SK-N-SH (cell line): ENCODE results near the gene GSTO1. TPM values are rescaled to one million over a fixed set of nuclear protein-coding genes. Genes with fewer than 3 reads are reported as not detected.

Source experiments
- CTCF ChIA-PET: fragments of 300-600, 350-600 bp; formaldehyde crosslinking; extraction: SDS; loops from one replicate; lab custom pipeline; 2021; lab: Yijun Ruan, JAX
- POLR2A ChIA-PET: fragments of 350-600 bp; sonication (Branson Sonifier 250); formaldehyde crosslinking; extraction: SDS; loops from one replicate; lab custom pipeline; 2020; ENCODE audit warnings: antibody characterized with exemption, inconsistent platforms; lab: Yijun Ruan, JAX
- DNase-seq: peaks from one replicate; pipeline ENCODE4 v3.0.0; 2012
- H2AFZ ChIP-seq: fragments of 200-600 bp; sonication (generic); 2 replicates; pipeline ENCODE4 v1.8.1; 2016; ENCODE audit warnings: antibody characterized with exemption, mild to moderate bottlenecking, low read depth
- H3F3A ChIP-seq: fragments of 200-600 bp; sonication (generic); replicated peaks from 2 replicates; pipeline ENCODE3; 2016; ENCODE audit warnings: antibody characterized with exemption, mild to moderate bottlenecking; ENCODE audit not compliant: insufficient read depth
- H3K27ac ChIP-seq, 2 experiments: fragments of 200-500 bp in 1 of 2; fragments of 200-600 bp in 1 of 2; sonication (Bioruptor generic) in 1 of 2; sonication (generic), shearing (Covaris generic) in 1 of 2; 2 replicates each; pipeline versions ENCODE4 v1.5.1 to v1.6.1; 2014 to 2016; ENCODE audit warnings: low read depth in 2 of 2, inconsistent platforms in 1 of 2, low read length in 1 of 2, mild to moderate bottlenecking in 1 of 2, mixed read lengths in 1 of 2
- H3K27me3 ChIP-seq: fragments of 200-600 bp; sonication (generic), shearing (Covaris generic); 2 replicates; pipeline ENCODE4 v1.6.1; 2016; ENCODE audit warnings: mixed run types; ENCODE audit not compliant: insufficient read depth
- H3K36me3 ChIP-seq, 2 experiments: fragments of 200-500 bp in 1 of 2; fragments of 200-600 bp in 1 of 2; sonication (Bioruptor generic) in 1 of 2; sonication (generic) in 1 of 2; replicated peaks in 1 of 2; 2 replicates each; pipeline versions ENCODE3 to v1.5.1; 2014 to 2016; ENCODE audit warnings: low read length in 1 of 2, mild to moderate bottlenecking in 1 of 2; ENCODE audit not compliant: insufficient read depth in 2 of 2, control insufficient read depth in 1 of 2
- H3K4me1 ChIP-seq, 2 experiments: fragments of 200-500 bp in 1 of 2; fragments of 200-600 bp in 1 of 2; sonication (Bioruptor generic) in 1 of 2; sonication (generic), shearing (Covaris generic) in 1 of 2; 2 replicates each; pipeline versions ENCODE4 v1.5.1 to v1.6.1; 2014 to 2016; ENCODE audit warnings: low read depth in 1 of 2, low read length in 1 of 2, mixed run types in 1 of 2; ENCODE audit not compliant: insufficient read depth in 2 of 2, control insufficient read depth in 1 of 2
- H3K4me2 ChIP-seq: fragments of 200-600 bp; sonication (generic), shearing (Covaris generic); 2 replicates; pipeline ENCODE4 v1.6.1; 2017; ENCODE audit warnings: mixed run types
- H3K4me3 ChIP-seq, 2 experiments: fragments of 200-500 bp in 1 of 2; fragments of 200-600 bp in 1 of 2; sonication (Bioruptor generic) in 1 of 2; sonication (generic), shearing (Covaris generic) in 1 of 2; 2 replicates each; pipeline versions ENCODE4 v1.5.1 to v1.8.1; 2014 to 2016; ENCODE audit warnings: low read depth in 2 of 2, inconsistent platforms in 1 of 2, low read length in 1 of 2, mild to moderate bottlenecking in 1 of 2, mixed read lengths in 1 of 2, moderate library complexity in 1 of 2
- H3K79me2 ChIP-seq: fragments of 200-600 bp; sonication (generic); 2 replicates; pipeline ENCODE4 v1.8.1; 2017; ENCODE audit warnings: mild to moderate bottlenecking; ENCODE audit not compliant: insufficient read depth
- H3K9ac ChIP-seq: fragments of 200-600 bp; sonication (generic); 2 replicates; pipeline ENCODE4 v1.6.1; 2017; ENCODE audit warnings: mixed run types
- H3K9me2 ChIP-seq: fragments of 200-600 bp; sonication (generic); 2 replicates; pipeline ENCODE4 v1.6.1; 2017; ENCODE audit warnings: mixed run types
- H3K9me3 ChIP-seq: fragments of 200-600 bp; sonication (generic); 2 replicates; pipeline ENCODE4 v1.6.1; 2017; ENCODE audit warnings: mixed run types, mild to moderate bottlenecking, moderate library complexity
- H4K20me1 ChIP-seq: fragments of 200-600 bp; sonication (generic); 2 replicates; pipeline ENCODE4 v1.6.1; 2017; ENCODE audit warnings: mild to moderate bottlenecking, mixed run types; ENCODE audit not compliant: insufficient read depth
- EZH2phosphoT487 ChIP-seq: fragments of 200-600 bp; sonication (generic); IDR thresholded peaks from 2 replicates; pipeline ENCODE4 v1.6.1; 2017; ENCODE audit warnings: low read depth, mixed run types, mild to moderate bottlenecking, antibody characterized with exemption, moderate library complexity, borderline replicate concordance
- FOXM1 ChIP-seq: IDR thresholded peaks from 2 replicates; pipeline ENCODE4 v1.4.0; 2012; ENCODE audit warnings: low read depth, mild to moderate bottlenecking
- GABPA ChIP-seq: IDR thresholded peaks from 2 replicates; pipeline ENCODE4 v1.4.0; 2012; ENCODE audit warnings: low read depth, mild to moderate bottlenecking
- GATA2 ChIP-seq: sonication (generic); formaldehyde crosslinking; IDR thresholded peaks from 2 replicates; pipeline ENCODE4 v1.5.0; 2020; ENCODE audit warnings: mild to moderate bottlenecking, missing genetic modification reagents
- MAX ChIP-seq: IDR thresholded peaks from 2 replicates; pipeline ENCODE4 v1.4.0; 2012; ENCODE audit warnings: low read depth
- POLR2AphosphoS5 ChIP-seq: IDR thresholded peaks from 2 replicates; pipeline ENCODE4 v1.6.1; 2012; ENCODE audit warnings: low read depth, low read length
- RAD21 ChIP-seq: IDR thresholded peaks from 2 replicates; pipeline ENCODE4 v1.6.1; 2012; ENCODE audit warnings: mild to moderate bottlenecking, low read length
- RCOR1 ChIP-seq: fragments of 150-350 bp; IDR thresholded peaks from 2 replicates; pipeline ENCODE4 v1.6.1; 2017; ENCODE audit warnings: antibody characterized with exemption, low read length
- RFX5 ChIP-seq: IDR thresholded peaks from 2 replicates; pipeline ENCODE4 v1.6.1; 2012; ENCODE audit warnings: mild to moderate bottlenecking, improper control_type of control experiment, low read length
- SMC3 ChIP-seq: IDR thresholded peaks from 2 replicates; pipeline ENCODE4 v1.6.1; 2012; ENCODE audit warnings: low read depth, low read length, improper control_type of control experiment
- TCF12 ChIP-seq: IDR thresholded peaks from 2 replicates; pipeline ENCODE4 v1.4.0; 2012
- YY1 ChIP-seq: IDR thresholded peaks from 2 replicates; pipeline ENCODE4 v1.4.0; 2012; ENCODE audit warnings: low read depth, mild to moderate bottlenecking
- WGBS: methylation state at CpG from one replicate; pipeline ENCODE4 v1.1.6; 2017; ENCODE audit warnings: low lambda C conversion rate; 5-methylcytosine and 5-hydroxymethylcytosine counted together
- polyA plus RNA-seq, 3 experiments: library from polyadenylated mRNA; depleted of rRNA; stranded (reverse); fragments of >200 nt; gene quantifications; 2 replicates each; pipeline ENCODE4 v1.2.3, GENCODE V29; 2012
- TF ChIP-seq, protein P1 (sequence below): fragments of 200-600 bp; sonication (generic); IDR thresholded peaks from 2 replicates; pipeline ENCODE4 v1.6.1; 2017; ENCODE audit warnings: antibody characterized with exemption, mild to moderate bottlenecking, moderate library complexity

The GSTO1 gene
- polyA plus RNA-seq, 1 of the 3 experiments (the other 2 are of a cell fraction): 126 TPM

DNA sequence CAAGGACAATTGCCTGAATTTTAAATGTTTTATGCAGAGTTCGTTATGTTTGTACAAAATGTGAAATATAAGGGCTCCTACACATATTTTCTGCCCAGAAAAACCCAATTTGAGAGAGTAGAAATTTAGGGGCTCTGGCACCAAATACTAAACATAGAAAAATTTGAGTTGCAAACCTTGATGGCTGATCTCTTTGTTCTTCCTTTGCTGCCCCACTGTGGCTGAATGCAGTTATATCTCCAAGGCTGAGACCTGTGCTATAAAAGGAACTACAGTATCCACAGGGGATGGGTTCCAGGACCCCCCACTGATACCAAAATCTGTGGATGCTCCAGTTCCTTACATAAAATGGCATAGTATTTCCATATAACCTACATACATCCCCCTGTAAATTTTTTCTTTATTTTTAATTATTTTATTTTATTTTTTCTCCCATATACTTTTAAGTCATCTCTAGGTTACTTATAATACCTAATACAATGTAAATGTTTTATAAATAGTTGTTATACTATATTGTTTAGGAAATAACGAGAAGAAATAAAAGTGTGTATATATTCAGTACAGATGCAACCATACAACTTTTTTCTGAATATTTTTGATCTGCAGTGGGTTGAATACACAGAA, 45.0 kb upstream of the GSTO1 start:
- no peak overlapping the region; a peak in 1 of 4 replicates for H3K4me3 ChIP-seq
- H3K36me3 ChIP-seq: no peaks in the 10 kb centered on the region
- H3K27me3 ChIP-seq: no peaks in the 10 kb centered on the region; the same call in 1 of the 2 replicates
- no peak overlapping the region for H2AFZ ChIP-seq
- H4K20me1 ChIP-seq: no peaks in the 10 kb centered on the region
- WGBS: 3% methylated on average over 2 of the region's 2 CpGs
- H3K79me2 ChIP-seq: no peaks in the 10 kb centered on the region
- H3K9ac ChIP-seq: no peak overlapping the region
- POLR2A ChIA-PET: no interaction called here
- no peaks in the 10 kb centered on the region for H3K9me2 ChIP-seq
- no peaks in the 10 kb centered on the region; a peak in 1 of 4 replicates for H3K4me1 ChIP-seq
- DNase-seq: peak; percentile 67
- H3K4me2 ChIP-seq: no peak overlapping the region
- no peaks in the 10 kb centered on the region for H3F3A ChIP-seq
- CTCF ChIA-PET: interaction anchor here (0.8 to 2.4 kb wide), 17 partner anchors 20 to 567 kb away, joined by 3 to 11 read pairs (median 4); partner anchors contain the start of gene SFR1
- TF ChIP-seq YY1 (0 out of 2 replicates have a peak, but pooled peaks have one; percentile 47), SMC3 (peak; percentile 83), POLR2AphosphoS5 (no peak), RFX5 (0 out of 2 replicates have a peak, but pooled peaks have one; percentile 28), RAD21 (peak; percentile 89)
- TF ChIP-seq, protein P1, sequence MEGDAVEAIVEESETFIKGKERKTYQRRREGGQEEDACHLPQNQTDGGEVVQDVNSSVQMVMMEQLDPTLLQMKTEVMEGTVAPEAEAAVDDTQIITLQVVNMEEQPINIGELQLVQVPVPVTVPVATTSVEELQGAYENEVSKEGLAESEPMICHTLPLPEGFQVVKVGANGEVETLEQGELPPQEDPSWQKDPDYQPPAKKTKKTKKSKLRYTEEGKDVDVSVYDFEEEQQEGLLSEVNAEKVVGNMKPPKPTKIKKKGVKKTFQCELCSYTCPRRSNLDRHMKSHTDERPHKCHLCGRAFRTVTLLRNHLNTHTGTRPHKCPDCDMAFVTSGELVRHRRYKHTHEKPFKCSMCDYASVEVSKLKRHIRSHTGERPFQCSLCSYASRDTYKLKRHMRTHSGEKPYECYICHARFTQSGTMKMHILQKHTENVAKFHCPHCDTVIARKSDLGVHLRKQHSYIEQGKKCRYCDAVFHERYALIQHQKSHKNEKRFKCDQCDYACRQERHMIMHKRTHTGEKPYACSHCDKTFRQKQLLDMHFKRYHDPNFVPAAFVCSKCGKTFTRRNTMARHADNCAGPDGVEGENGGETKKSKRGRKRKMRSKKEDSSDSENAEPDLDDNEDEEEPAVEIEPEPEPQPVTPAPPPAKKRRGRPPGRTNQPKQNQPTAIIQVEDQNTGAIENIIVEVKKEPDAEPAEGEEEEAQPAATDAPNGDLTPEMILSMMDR: peak; percentile 67
- no peaks in the 10 kb centered on the region for H3K9me3 ChIP-seq
- H3K27ac ChIP-seq: no peak overlapping the region

- ChIA-PET CTCF (interaction anchor here (1.6 to 1.9 kb wide), 2 partner anchors 95 to 329 kb away, joined by 4 to 5 read pairs; partner anchors contain the start of gene SFR1), POLR2A (no interaction called here)
- Histone ChIP-seq H3K27ac (no peak overlapping the region), H4K20me1 (no peaks in the 10 kb centered on the region), H3K4me2 (no peak overlapping the region), H3F3A (no peaks in the 10 kb centered on the region), H3K36me3 (no peaks in the 10 kb centered on the region), H3K4me1 (no peaks in the 10 kb centered on the region), H3K9ac (no peak overlapping the region), H3K9me2 (no peaks in the 10 kb centered on the region), H3K27me3 (no peaks in the 10 kb centered on the region), H3K79me2 (no peaks in the 10 kb centered on the region), H2AFZ (no peak overlapping the region), H3K9me3 (no peaks in the 10 kb centered on the region), H3K4me3 (no peak overlapping the region)
- DNase-seq: no peak
- WGBS: 29% methylated on average over 3 of the region's 3 CpGs
- TF ChIP-seq, protein P1: no peak
- TF ChIP-seq TCF12 (no peak), RCOR1 (no peak), RFX5 (no peak), GABPA (no peak), GATA2 (no peak), FOXM1 (no peak), YY1 (no peak), EZH2phosphoT487 (no peak), MAX (no peak)
Observed at GRCh38 chr10:104216631-104217030, 38.1 kb upstream of the GSTO1 start.
